HG03457 (cell line): ENCODE data around the gene MADD.

Experiments
- ATAC-seq: cut with Tn5 transposase; IDR thresholded peaks from one replicate; pipeline ENCODE4 v1.9.1; 2021; ENCODE audit warnings: moderate number of reproducible peaks; ENCODE audit not compliant: unreplicated experiment

Gene MADD

GRCh38 chr11:47336595-47336994, 66.7 kb downstream of the MADD start:
- ATAC-seq, result no peak

GRCh38 chr11:47337229-47337924, 67.4 kb downstream of the MADD start:
- ATAC-seq, result no peak

- no peak for ATAC-seq
Measured at GRCh38 chr11:47338396-47339241, 68.7 kb downstream of the MADD start.

GRCh38 chr11:47340010-47340409, 70.1 kb downstream of the MADD start:
- no peak for ATAC-seq

- ATAC-seq, result no peak
Measured at GRCh38 chr11:47340980-47341775, 71.2 kb downstream of the MADD start.

- no peak for ATAC-seq
Measured at GRCh38 chr11:47342036-47342803, 72.3 kb downstream of the MADD start.

- no peak for ATAC-seq
Measured at GRCh38 chr11:47342854-47343253, 72.9 kb downstream of the MADD start.

GRCh38 chr11:47345890-47346563, 76.1 kb downstream of the MADD start:
- no peak for ATAC-seq

GRCh38 chr11:47347137-47347536, 77.2 kb downstream of the MADD start:
- no peak for ATAC-seq

- ATAC-seq, result no peak
Measured at GRCh38 chr11:47348131-47348802, 78.3 kb downstream of the MADD start.

- no peak for ATAC-seq
Measured at GRCh38 chr11:47348859-47349258, 78.9 kb downstream of the MADD start.

GRCh38 chr11:47349521-47350095, 79.7 kb downstream of the MADD start:
- no peak for ATAC-seq

GRCh38 chr11:47350315-47350714, 80.4 kb downstream of the MADD start:
- ATAC-seq, result no peak

GRCh38 chr11:47351156-47352126, 81.5 kb downstream of the MADD start:
- no peak for ATAC-seq

- ATAC-seq, result no peak
Measured at GRCh38 chr11:47352556-47352955, 82.6 kb downstream of the MADD start, which contains the start of gene MYBPC3. TSS of gene MYBPC3 (minus strand) at chr11:47352702. CDS start at chr11:47352647, 55 bp downstream.

GRCh38 chr11:47353978-47354774, 84.2 kb downstream of the MADD start:
- ATAC-seq, result no peak

GRCh38 chr11:47354913-47355282, 85.0 kb downstream of the MADD start:
- no peak for ATAC-seq
